MCF 10A (cell line): ENCODE measurements around the gene GZMM. TPM values are rescaled to one million over a fixed set of nuclear protein-coding genes. Genes with fewer than 3 reads are reported as not detected.

Experiments
- BruUV-seq: library from RNA; stranded (reverse); fragments of 400-500 nt; replicated peaks from 2 replicates; lab custom pipeline; 2021; lab: Mats Ljungman, UMichigan
- CTCF ChIA-PET: fragments of 300-600 bp; sonication (Branson Sonifier 250); formaldehyde crosslinking; extraction: SDS; loops from one replicate; lab custom pipeline; 2021; ENCODE audit warnings: antibody characterized with exemption, inconsistent platforms; lab: Yijun Ruan, JAX
- POLR2A ChIA-PET: fragments of 300-600, 350-650 bp; sonication (Branson Sonifier 250); formaldehyde crosslinking; extraction: SDS; loops from one replicate; lab custom pipeline; 2020; ENCODE audit warnings: antibody characterized with exemption, inconsistent platforms; lab: Yijun Ruan, JAX
- DNase-seq: peaks from one replicate; pipeline ENCODE4 v3.0.0-alpha.2; 2018; ENCODE audit not compliant: unreplicated experiment
- H3K27ac Mint-ChIP-seq: one replicate; pipeline ENCODE4 v1.8.0; 2022; ENCODE audit warnings: mild to moderate bottlenecking, low read depth, mixed read lengths; ENCODE audit not compliant: unreplicated experiment
- H3K27me3 Mint-ChIP-seq: one replicate; pipeline ENCODE4 v1.8.0; 2022; ENCODE audit warnings: mixed read lengths; ENCODE audit not compliant: insufficient read depth, unreplicated experiment
- H3K36me3 Mint-ChIP-seq: one replicate; pipeline ENCODE4 v1.8.0; 2022; ENCODE audit warnings: mild to moderate bottlenecking, moderate library complexity, mixed read lengths; ENCODE audit not compliant: insufficient read depth, unreplicated experiment
- H3K4me1 Mint-ChIP-seq: one replicate; pipeline ENCODE4 v1.8.0; 2022; ENCODE audit warnings: mixed read lengths; ENCODE audit not compliant: insufficient read depth, unreplicated experiment
- H3K4me3 Mint-ChIP-seq: one replicate; pipeline ENCODE4 v1.8.0; 2022; ENCODE audit warnings: mild to moderate bottlenecking, moderate library complexity, mixed read lengths; ENCODE audit not compliant: unreplicated experiment
- H3K9me3 Mint-ChIP-seq: one replicate; pipeline ENCODE4 v1.8.0; 2022; ENCODE audit warnings: mixed read lengths; ENCODE audit not compliant: unreplicated experiment
- intact Hi-C: fragments of 100-400 bp; cut with micrococcal nuclease; formaldehyde crosslinking; loops from 2 replicates; pipeline ENCODE4 v1.14.1; 2022
- total RNA-seq: library from RNA; stranded (reverse); gene quantifications from 2 replicates; pipeline ENCODE4 v1.2.3, GENCODE V29; 2022
- TF ChIP-seq, protein P1 (sequence below): fragments of 200-600 bp; IDR thresholded peaks from one replicate; pipeline ENCODE4 v1.8.0; 2022; ENCODE audit warnings: antibody characterized with exemption, mild to moderate bottlenecking; ENCODE audit not compliant: unreplicated experiment

Gene GZMM
- total RNA-seq, 1 experiment from 2014 or later, result not detected

DNA sequence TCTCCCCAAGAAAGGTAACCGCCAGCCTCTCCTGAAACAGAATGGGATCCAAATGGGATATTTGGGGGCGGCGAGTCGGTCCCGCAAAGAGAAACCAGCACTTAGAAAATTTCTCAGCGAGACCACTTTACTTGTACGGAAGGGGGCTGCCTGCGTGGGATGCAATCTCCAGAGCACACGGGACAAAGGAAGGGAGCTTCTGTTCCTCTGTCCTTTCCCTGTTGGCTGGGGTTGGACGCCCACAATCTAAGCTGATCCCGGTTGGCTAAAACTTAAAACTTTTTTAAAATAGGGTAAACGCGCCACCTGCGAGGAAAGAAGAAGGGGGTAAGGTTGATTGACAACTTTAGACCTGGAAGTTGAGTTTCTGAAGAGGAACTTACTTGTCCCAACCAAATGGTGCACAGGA is 27.7 kb downstream of the GZMM start:
- POLR2A ChIA-PET, result interaction anchor here (0.6 to 7.7 kb wide), 10 partner anchors 10 to 208 kb away, joined by 3 to 110 read pairs (median 3); partner anchors contain the start of genes CDC34 and POLRMT
- BruUV-seq, result no TSS peak

DNA sequence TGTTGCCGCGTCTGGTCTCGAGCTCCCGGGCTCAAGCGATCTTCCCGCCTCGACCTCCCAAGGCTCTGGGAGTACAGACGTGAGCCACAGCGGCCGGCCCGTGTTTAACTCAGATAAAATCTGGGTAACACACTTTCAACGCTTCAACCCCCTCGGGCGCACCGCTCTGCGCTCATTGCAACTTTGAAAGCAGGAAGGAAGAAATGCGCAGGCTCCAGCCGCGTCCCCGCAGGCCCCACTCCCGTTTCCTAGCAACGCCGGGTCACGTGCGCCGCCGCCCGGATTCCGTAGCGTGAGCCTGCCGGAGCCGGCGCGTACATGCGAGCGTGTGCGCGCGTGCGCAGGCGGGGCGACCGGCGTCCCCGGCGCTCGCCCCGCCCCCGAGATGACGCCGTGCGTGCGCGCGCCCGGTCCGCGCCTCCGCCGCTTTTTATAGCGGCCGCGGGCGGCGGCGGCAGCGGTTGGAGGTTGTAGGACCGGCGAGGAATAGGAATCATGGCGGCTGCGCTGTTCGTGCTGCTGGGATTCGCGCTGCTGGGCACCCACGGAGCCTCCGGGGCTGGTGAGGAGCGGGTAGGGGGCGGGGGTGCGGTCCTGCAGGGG is 28.4 kb downstream of the GZMM start, which contains the start of gene BSG:
Gene BSG (plus strand): TSS at position 457 of the 603 bp plus-strand sequence. CDS start 39 bp downstream, at position 496.
- BruUV-seq, result no TSS peak

More for the DNA sequence above, 27.7 kb downstream of the GZMM start:
- TF ChIP-seq, protein P1, sequence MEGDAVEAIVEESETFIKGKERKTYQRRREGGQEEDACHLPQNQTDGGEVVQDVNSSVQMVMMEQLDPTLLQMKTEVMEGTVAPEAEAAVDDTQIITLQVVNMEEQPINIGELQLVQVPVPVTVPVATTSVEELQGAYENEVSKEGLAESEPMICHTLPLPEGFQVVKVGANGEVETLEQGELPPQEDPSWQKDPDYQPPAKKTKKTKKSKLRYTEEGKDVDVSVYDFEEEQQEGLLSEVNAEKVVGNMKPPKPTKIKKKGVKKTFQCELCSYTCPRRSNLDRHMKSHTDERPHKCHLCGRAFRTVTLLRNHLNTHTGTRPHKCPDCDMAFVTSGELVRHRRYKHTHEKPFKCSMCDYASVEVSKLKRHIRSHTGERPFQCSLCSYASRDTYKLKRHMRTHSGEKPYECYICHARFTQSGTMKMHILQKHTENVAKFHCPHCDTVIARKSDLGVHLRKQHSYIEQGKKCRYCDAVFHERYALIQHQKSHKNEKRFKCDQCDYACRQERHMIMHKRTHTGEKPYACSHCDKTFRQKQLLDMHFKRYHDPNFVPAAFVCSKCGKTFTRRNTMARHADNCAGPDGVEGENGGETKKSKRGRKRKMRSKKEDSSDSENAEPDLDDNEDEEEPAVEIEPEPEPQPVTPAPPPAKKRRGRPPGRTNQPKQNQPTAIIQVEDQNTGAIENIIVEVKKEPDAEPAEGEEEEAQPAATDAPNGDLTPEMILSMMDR, result no peak
- Mint-ChIP-seq H3K4me3 (peak overlapping the region; percentile 85), H3K27me3 (no peaks in the 10 kb centered on the region), H3K4me1 (peaks cover 20% of the 10 kb centered on the region), H3K27ac (peak overlapping the region; percentile 96), H3K36me3 (peaks cover 5% of the 10 kb centered on the region), H3K9me3 (no peaks in the 10 kb centered on the region)
- intact Hi-C loops, result no loop called here
- peak; percentile 46 for DNase-seq
- CTCF ChIA-PET, result interaction anchor here (0.7 to 1.6 kb wide), 4 partner anchors 13 to 1242 kb away, joined by 4 to 6 read pairs (median 5); partner anchors contain the start of gene CDC34

DNA sequence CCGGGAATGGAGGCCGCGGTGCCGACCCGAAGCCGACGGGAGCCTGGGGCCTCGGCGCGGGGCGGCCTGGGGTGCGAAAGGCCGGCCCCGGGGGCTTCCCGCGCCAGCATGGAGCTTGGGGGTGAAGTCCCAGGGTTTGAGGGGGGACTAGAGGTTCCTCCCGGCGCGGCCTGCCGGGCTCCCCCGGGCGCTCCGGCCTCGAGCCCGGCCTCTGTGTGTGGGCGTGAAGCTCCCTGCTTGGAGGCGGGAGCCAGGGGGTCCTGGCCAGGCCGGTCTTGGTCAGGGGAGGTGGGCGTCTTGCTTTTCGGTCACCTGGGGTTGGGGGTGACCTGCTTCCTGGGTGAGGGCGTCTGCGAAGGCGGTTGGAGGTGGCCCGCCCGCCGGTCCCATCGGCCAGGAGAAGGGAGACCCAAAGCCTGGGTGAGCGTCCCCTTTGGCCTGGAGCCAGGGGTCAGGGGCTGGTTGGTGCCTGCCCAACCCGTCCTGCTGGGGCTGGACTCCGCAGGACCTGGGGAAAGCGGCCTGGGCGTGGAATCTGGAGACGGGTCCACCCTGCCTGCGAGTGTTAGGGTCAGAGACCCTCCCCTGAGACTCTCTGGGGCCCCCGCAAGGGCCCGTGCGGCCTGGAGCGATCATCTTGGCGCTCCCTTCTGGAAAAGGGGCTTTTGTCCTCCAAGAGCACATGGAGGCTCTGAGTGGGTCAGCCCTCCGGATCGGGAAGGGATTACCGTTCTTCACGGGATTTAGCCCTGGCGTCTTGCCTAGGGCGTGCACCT is 29.1 kb downstream of the GZMM start:
- intact Hi-C loops, result loop anchor here (2.0 kb wide), 1 partner anchor 40 kb away; no protein-coding TSS in a partner anchor
- POLR2A ChIA-PET, result interaction anchor here (0.9 to 7.7 kb wide), 6 partner anchors 16 to 107 kb away, joined by 3 to 110 read pairs (median 5); partner anchors contain the start of genes CDC34 and FSTL3
- peaks cover 23% of the 10 kb centered on the region for H3K4me1 Mint-ChIP-seq
- CTCF ChIA-PET, result interaction anchor here (1.6 kb wide), 1 partner anchor 41 kb away, joined by 6 read pairs; the partner anchor contains the start of gene CDC34
- no peaks in the 10 kb centered on the region for H3K27me3 Mint-ChIP-seq
- peak overlapping the region; percentile 96 for H3K27ac Mint-ChIP-seq
- DNase-seq, result peak; percentile 72
- H3K36me3 Mint-ChIP-seq, result peaks cover 10% of the 10 kb centered on the region
- TF ChIP-seq, protein P1, result no peak
- BruUV-seq, result TSS peak; percentile 81
- peak overlapping the region; percentile 85 for H3K4me3 Mint-ChIP-seq
- no peaks in the 10 kb centered on the region for H3K9me3 Mint-ChIP-seq

More for the DNA sequence above, 28.4 kb downstream of the GZMM start, which contains the start of gene BSG:
- Mint-ChIP-seq H3K9me3 (no peaks in the 10 kb centered on the region), H3K27ac (peak within 1 kb of the TSS; percentile 96), H3K27me3 (no peaks in the 10 kb centered on the region), H3K4me3 (peak within 1 kb of the TSS; percentile 85), H3K4me1 (peaks cover 23% of the 10 kb centered on the region), H3K36me3 (peaks cover 9% of the 10 kb centered on the region)
- intact Hi-C loops, result loop anchor here (2.0 kb wide), 1 partner anchor 39 kb away; no protein-coding TSS in a partner anchor
- TF ChIP-seq, protein P1, result no peak
- POLR2A ChIA-PET, result interaction anchor here (0.6 to 7.7 kb wide), 13 partner anchors 11 to 108 kb away, joined by 3 to 110 read pairs (median 3); partner anchors contain the start of genes CDC34, FSTL3 and POLRMT
- peak; percentile 98 for DNase-seq
- CTCF ChIA-PET, result interaction anchor here (0.7 to 1.6 kb wide), 3 partner anchors 12 to 1241 kb away, joined by 4 to 6 read pairs (median 4); partner anchors contain the start of gene CDC34
